VCaP (cell line): ENCODE data around the gene KRTAP10-5.
A peak's percentile ranks its signal among the peaks of the same experiment; 100 is the strongest.

Experiments
- H3K27ac ChIP-seq: fragments of 450-650 bp; 2 replicates; pipeline ENCODE4 v1.5.1; 2017
- CTCF ChIP-seq: fragments of 450-650 bp; conservative IDR thresholded peaks from 2 replicates; pipeline ENCODE4 v1.5.1; 2017; ENCODE audit warnings: mild to moderate bottlenecking, moderate library complexity

Gene KRTAP10-5

DNA sequence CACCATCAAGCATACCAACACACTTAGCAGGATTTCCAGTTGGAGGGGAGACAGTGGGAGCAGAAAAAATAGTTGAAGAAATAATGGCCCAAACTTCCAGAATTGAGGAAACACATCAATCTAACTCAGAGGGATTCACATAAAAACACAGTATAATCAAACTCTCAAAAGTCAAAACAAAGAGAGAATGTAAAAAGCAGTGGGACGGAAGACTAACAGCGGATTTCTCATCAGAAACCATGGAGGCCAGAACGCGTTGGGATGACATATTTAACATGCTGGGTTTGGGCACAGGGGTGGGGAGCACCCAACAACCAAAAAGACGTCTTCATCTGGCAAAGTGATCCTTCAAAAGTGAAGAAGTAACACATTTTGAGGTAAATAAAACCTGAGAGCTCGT is 39.5 kb upstream of the KRTAP10-5 start:
- no peak for TF ChIP-seq CTCF

GRCh38 chr21:44618909-44619308 is 38.5 kb upstream of the KRTAP10-5 start:
- H3K27ac ChIP-seq = no peak overlapping the region
- TF ChIP-seq CTCF = no peak; the same call in 1 of the 2 replicates

More for the DNA sequence above, 39.5 kb upstream of the KRTAP10-5 start:
- H3K27ac ChIP-seq = no peak overlapping the region

- TF ChIP-seq CTCF = peak; percentile 85
- no peak overlapping the region for H3K27ac ChIP-seq
Observed at GRCh38 chr21:44618504-44618903, 38.1 kb upstream of the KRTAP10-5 start.

GRCh38 chr21:44617071-44617501 is 36.7 kb upstream of the KRTAP10-5 start:
- no peak overlapping the region for H3K27ac ChIP-seq
- TF ChIP-seq CTCF = no peak

DNA sequence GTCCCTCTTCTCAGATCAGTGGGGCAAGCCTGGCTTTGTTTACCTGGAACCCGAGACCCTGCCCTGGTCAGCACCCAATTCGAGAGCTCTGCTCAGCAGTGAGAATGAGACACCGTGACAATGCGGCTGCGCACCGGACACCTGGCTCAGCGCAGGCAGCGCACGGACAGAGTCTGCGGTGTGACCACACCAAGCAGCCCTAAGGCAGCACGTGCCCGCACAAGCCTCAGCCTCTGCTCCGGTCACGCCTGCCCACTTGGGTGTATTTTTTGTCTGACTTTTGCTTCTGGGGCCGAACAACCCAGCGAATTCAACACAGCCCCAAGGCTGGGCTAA is 36.2 kb upstream of the KRTAP10-5 start:
- TF ChIP-seq CTCF = no peak
- no peak overlapping the region for H3K27ac ChIP-seq

DNA sequence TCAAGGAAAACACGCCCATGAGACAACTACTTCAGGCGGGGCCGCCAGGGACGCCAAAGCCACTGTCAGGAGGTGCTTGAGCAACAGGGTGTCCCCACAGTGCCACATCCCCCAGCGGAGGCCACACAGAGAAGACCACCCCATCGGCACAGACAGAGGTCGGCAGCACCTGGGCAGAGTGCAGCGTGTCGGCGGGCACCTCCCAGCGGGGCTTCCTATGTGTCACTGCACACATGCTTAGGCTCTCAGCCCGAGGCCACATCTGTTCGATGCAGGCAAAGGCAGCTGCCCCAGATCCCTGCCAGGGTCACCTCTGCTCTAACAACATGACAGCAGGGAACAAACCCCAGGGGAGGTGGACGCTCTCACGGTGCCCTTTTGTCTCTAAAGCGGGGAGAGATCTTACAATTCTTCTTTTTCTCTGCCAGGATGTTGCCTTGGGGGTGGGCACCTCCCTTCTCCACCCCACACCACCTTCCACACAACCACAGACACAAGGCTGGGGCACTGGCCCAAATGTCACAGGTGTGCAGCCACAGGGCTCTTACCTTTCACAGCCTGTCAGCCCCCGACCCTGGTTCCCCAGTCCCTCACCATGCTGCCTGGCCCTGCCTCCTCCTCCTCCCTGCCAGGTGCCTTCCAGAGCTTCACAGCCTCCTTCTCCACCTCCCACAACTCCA is 35.6 kb upstream of the KRTAP10-5 start:
- no peak overlapping the region for H3K27ac ChIP-seq
- TF ChIP-seq CTCF = no peak

- TF ChIP-seq CTCF = no peak
Observed at GRCh38 chr21:44615466-44615865, 35.1 kb upstream of the KRTAP10-5 start.

More at GRCh38 chr21:44615466-44615865, 35.1 kb upstream of the KRTAP10-5 start:
- no peak overlapping the region for H3K27ac ChIP-seq
